GM15510 (cell line): ENCODE results near the gene LFNG.

Experiments used
- POLR2A ChIP-seq: IDR thresholded peaks from 3 replicates; pipeline ENCODE4 v1.6.1; 2011; ENCODE audit warnings: borderline replicate concordance; ENCODE audit not compliant: insufficient read length; ENCODE audit errors: extremely low read depth

Gene LFNG

DNA sequence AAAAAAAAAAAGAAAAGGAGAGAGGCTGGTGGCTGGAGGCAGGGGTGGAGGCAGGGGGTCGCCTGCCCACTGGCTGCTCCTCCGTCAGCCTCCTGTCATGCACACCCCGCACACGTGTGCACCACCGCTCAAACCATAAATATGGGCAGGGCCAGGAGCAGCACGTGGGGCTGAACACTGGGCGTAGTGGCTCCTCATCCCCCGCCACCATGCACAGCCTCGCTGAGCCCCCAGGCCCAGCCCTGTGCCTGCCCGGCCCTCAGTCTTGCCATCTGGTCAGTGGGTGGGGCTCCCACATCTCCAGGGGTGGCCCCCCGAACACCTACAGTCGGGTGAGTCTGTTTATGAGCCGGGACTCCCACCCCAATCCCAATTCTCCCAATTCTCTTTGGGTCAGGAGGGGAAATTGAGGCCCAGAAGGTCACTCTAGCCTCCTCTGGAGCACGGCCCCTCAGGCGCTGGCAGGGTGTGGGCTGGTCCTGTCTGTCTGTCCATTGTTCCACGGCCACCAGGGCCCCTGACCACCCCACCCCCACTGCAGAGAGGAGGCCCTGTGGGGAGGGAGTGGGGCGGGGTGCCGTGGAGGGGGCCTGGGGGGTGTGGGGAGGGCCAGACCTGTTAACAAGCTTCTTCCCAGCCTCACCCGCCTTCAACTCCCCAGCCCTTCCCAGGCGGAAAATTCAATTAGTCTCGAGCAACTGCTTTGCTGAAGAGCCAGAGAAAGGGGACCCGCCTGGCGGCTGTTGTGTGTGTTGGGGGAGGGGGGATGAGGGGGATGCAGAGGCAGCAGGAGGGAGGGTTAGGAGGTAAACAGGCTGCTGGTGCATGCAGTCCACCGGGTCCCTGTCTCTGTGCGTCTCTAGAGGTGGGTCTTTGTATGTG, 23.9 kb upstream of the LFNG start:
- TF ChIP-seq POLR2A: no peak

DNA sequence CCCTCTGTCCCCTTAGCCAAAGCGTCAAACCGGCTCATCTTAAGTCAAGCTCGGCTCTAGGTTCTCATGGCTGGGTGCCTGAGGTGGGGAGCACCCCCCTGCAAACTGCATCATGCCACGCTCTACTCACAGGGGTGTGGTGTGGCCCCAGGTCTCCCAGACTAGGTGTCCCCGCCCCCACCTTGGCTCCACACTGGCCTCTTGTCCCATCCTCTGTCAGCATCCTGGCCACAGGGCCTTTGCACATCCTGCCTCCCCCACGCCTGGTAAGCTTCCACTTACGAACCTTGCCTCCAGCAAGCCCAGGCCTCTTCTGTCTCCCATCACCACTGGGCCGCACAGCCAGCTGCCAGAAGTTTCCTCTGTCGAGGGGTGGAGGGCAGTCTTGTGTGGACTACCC, 23.2 kb upstream of the LFNG start:
- no peak for TF ChIP-seq POLR2A

DNA sequence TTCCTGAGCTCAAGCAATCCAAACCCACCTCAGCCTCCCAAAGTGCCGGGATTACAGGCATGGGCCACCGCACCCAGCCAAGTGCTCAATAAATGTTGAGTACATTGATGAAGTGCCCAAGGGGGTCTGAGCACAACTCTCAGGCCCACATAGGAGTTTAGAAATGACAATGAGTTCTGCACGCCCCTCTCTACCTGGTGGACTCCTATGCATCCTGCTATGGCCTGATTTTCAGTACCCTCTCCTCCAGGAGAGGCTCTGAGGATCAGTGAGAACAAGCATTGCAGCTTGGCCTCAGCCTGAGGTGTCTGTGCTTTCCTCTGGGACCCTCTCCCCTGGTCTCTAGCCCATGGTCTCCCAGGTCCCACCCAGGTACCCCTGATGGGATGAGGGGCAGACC, 22.5 kb upstream of the LFNG start:
- TF ChIP-seq POLR2A: no peak

GRCh38 chr7:2497500-2498336, 21.9 kb upstream of the LFNG start:
- no peak for TF ChIP-seq POLR2A

DNA sequence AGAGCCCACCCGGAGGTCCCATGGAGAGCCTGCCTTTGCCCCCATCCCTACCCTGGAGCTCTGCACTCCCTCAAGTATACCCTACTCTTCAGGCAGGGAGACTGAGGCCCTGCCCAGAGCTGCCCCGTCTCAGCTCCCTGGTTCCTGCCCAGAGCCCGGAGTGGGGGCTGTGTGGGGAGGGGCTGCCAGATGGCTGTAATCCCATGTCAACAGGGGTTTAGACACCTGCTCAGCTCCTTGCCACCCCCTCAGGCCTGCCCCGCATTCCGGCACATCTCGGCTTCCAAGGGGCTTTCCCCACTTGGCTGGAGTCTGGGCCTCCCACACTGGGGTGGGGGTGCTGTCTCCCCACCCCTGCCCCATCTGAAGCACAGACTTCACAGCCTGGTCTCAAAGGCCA, 20.9 kb upstream of the LFNG start:
- TF ChIP-seq POLR2A: no peak

- TF ChIP-seq POLR2A: no peak
These were observed 20.4 kb upstream of the LFNG start for GRCh38 chr7:2499181-2499580.

DNA sequence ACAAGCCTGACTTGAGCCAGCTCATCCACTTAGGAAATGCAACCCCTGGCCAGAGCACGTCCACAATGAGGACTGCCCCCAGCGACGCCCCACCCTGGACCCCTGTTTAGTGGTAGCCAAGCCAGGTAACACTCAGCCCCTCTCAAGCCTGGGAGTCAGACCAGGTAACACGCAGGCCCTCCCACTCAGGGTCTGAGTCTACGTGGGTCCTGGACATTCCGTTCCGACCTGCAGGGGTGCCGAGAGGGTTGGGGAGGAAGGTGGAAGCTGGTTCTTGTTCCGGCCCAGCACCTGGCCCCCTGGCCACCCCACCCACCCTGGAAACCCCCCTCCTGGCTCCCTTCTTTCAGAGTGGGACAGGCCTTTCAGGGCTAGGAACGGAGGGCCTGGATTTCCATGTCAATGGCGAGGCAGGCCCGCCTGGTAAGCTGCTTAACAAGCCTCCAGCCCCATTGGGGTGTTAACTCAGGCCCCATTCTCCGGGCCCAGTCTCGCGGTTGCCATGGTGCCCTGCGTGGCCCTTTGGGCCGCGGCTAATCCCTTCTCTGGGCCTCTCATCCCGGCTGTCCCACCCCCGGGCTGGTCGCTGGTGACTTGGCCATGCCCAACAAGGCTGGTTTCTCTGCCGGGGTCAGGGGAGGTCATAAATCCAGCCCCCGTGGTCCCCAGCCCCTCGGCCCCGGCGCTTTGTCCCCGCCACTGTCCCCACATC, 19.7 kb upstream of the LFNG start:
- no peak for TF ChIP-seq POLR2A

GRCh38 chr7:2500701-2501100, 18.9 kb upstream of the LFNG start:
- TF ChIP-seq POLR2A: no peak

DNA sequence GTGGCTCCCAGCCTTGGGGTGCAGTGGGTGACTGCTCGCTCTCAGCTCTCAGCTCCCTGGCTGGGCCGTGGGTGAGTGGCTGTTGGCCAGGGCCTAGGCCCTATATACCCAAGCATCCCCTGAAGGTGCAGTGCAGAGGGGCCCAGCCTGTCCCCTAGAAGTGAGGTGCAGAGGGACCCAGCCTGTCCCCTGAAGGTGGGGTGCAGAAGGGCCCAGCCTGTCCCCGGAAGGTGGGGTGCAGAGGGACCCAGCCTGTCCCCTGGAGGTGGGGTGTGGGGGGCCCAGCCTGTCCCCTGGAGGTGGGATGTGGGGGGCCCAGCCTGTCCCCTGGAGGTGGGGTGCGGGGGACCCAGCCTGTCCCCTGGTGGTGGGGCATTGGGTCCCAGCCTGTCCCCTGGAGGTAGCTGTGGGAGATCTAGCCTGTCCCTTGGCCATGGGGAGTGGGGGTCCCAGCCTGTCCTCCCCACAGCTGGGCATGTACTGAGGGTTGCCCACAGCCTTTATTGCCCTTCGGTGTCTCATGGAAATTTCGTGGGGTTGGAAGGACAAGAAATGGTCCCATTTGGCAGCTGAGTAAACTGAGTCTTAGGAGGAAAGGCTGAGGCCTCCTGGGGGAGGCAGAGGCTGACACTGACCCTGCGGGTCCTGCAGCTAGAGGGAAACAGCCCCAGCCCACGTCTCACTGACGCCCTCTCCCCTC, 17.5 kb upstream of the LFNG start:
- TF ChIP-seq POLR2A: no peak

DNA sequence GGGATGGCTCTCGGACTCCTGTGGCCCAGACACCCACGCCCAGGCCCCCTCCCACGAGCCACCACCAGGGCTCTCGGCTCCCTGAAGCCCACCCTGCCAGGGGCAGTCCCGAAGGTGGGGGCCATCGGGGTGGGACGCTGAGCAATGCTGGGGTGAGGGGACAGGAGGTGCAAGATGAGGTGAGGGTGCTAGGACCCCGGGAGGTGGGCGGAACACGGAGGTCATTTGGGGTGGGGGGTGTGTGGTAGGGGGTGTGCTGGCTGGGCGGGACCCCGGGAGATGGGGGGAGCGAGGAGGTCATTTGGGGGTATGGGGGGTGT, 17.0 kb upstream of the LFNG start:
- TF ChIP-seq POLR2A: no peak

DNA sequence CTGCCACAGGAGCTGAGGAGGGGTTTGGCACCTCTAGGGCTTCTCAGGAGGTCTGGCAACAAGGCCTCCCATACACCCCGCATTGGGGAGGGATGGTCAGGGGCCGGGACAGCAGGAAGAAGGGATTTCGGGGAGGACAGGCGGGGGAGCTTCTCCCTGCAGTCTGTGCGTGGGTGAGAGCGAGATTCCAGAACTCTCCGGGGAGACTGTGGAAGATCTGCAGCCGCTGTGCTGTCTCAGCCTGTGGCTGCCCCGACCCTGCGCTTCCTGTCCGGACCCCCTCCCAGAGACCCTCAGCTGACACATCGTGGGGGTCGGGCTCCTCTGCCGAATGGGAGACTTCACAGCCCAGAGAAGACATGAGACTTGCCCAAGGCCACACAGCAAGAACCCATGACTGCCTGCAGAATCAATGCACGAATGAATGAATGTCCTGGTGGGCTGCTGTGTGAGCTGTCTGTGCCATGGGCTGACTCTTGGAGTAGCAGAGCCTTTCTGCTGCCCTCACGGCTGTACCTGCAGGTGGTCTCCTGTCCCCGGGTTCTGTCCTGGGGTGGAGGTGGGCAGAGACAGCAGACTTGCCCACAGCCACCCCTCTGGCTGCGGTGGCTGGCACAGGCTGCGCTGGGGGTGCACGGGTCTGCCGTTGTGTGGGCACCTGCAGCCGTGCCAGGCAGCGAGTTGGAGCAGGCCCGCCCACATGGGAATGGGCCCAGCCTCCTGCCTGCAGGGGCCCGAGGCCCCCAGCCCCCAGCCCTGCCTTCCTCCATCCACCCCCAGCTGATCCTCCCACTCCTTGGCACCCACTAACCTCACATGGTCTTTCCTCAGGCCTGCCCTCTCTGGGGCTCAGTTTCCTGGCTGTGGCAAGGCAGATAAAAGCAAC, 16.3 kb upstream of the LFNG start:
- TF ChIP-seq POLR2A: no peak

GRCh38 chr7:2504128-2504888, 15.3 kb upstream of the LFNG start:
- TF ChIP-seq POLR2A: no peak

GRCh38 chr7:2504889-2505375, 14.6 kb upstream of the LFNG start:
- TF ChIP-seq POLR2A: no peak

GRCh38 chr7:2505401-2505800, 14.2 kb upstream of the LFNG start:
- no peak for TF ChIP-seq POLR2A
